HepG2 (cell line): ENCODE measurements around the gene SVIP. TPM values are rescaled to one million over a fixed set of nuclear protein-coding genes. Genes with fewer than 3 reads are reported as not detected.

Experiments used
- ATAC-seq: fragments of 200-7000 bp; cut with Tn5 transposase; 3 replicates; pipeline ENCODE4 v1.9.1; 2020; ENCODE audit warnings: mild to moderate bottlenecking, moderate library complexity
- BruUV-seq: library from RNA; stranded (reverse); fragments of 400-500 nt; replicated peaks from 2 replicates; lab custom pipeline; 2021; lab: Mats Ljungman, UMichigan
- CTCF ChIA-PET: fragments of 300-600 bp; formaldehyde crosslinking; extraction: SDS; loops from one replicate; lab custom pipeline; 2021; ENCODE audit warnings: low total read pairs, inconsistent platforms, low intra/inter-chr PET ratio; lab: Yijun Ruan, JAX
- POLR2A ChIA-PET: fragments of 350-600 bp; sonication (Branson Sonifier 250); formaldehyde crosslinking; loops from one replicate; lab custom pipeline; 2020; ENCODE audit warnings: antibody characterized with exemption, inconsistent platforms; lab: Yijun Ruan, JAX
- DNase-seq: peaks from one replicate; pipeline ENCODE4 v3.0.0-alpha.2; 2015; ENCODE audit warnings: low spot score
- FAIRE-seq: peaks from 3 replicates; lab custom pipeline; 2011; peaks lifted over from hg19 to GRCh38; lab: Jason Lieb, UNC
- H2AFZ ChIP-seq: one replicate; pipeline ENCODE4 v1.6.1; 2011; ENCODE audit warnings: low read length, inconsistent platforms
- H3K27ac ChIP-seq: fragments of 300-600 bp; 3 replicates; pipeline ENCODE4 v1.8.0; 2011; ENCODE audit warnings: mixed run types, mild to moderate bottlenecking, mixed read lengths, low read length, inconsistent platforms; ENCODE audit not compliant: insufficient read depth; ENCODE audit errors: extremely low read length
- H3K27me3 ChIP-seq, 2 experiments: fragments of 200-600 bp in 1 of 2; 2 replicates in 1 of 2; 3 replicates in 1 of 2; pipeline versions ENCODE4 v1.6.0 to v1.8.0; 2011; ENCODE audit warnings: low read length in 2 of 2, mild to moderate bottlenecking in 2 of 2, moderate library complexity in 2 of 2, inconsistent platforms in 1 of 2; ENCODE audit not compliant: insufficient read depth in 2 of 2, control insufficient read depth in 1 of 2
- H3K36me3 ChIP-seq, 2 experiments: fragments of 200-600 bp in 1 of 2; replicated peaks in 1 of 2; 2 replicates in 1 of 2; 3 replicates in 1 of 2; pipeline versions ENCODE4 v1.5.1 to v1.8.0; 2011; ENCODE audit warnings: low read length in 2 of 2, inconsistent platforms in 1 of 2; ENCODE audit not compliant: insufficient read depth in 2 of 2, control insufficient read depth in 1 of 2
- H3K4me1 ChIP-seq: 2 replicates; pipeline ENCODE4 v1.5.1; 2012; ENCODE audit warnings: low read length, inconsistent platforms; ENCODE audit not compliant: insufficient read depth
- H3K4me2 ChIP-seq: 2 replicates; pipeline ENCODE4 v1.6.0; 2011; ENCODE audit warnings: low read depth, low read length, inconsistent platforms
- H3K4me3 ChIP-seq, 3 experiments: fragments of 200-600 bp in 1 of 3; sonication (generic), shearing (Covaris generic) in 1 of 3; replicated peaks in 1 of 3; 2 replicates each; pipeline ENCODE4 v1.5.1; 2011 to 2016; ENCODE audit warnings: low read length in 3 of 3, inconsistent platforms in 2 of 3, low read depth in 2 of 3, mild to moderate bottlenecking in 2 of 3, control low read depth in 1 of 3, mixed read lengths in 1 of 3; ENCODE audit not compliant: insufficient read depth in 1 of 3
- H3K79me2 ChIP-seq: one replicate; pipeline ENCODE4 v1.6.1; 2011; ENCODE audit warnings: low read length, inconsistent platforms; ENCODE audit not compliant: insufficient read depth
- H3K9ac ChIP-seq: 2 replicates; pipeline ENCODE4 v1.6.0; 2011; ENCODE audit warnings: mild to moderate bottlenecking, low read depth, low read length, inconsistent platforms; ENCODE audit not compliant: insufficient read depth
- H3K9me3 ChIP-seq: 2 replicates; pipeline ENCODE4 v1.5.1; 2012; ENCODE audit warnings: mild to moderate bottlenecking, low read length
- H4K20me1 ChIP-seq: 2 replicates; pipeline ENCODE4 v1.6.0; 2011; ENCODE audit warnings: inconsistent platforms, mild to moderate bottlenecking, low read length, moderate library complexity; ENCODE audit not compliant: insufficient read depth
- MYNN ChIP-seq: sonication (generic); formaldehyde crosslinking; IDR thresholded peaks from 2 replicates; pipeline ENCODE4 v1.4.0; 2020; ENCODE audit warnings: mild to moderate bottlenecking, low read depth, missing genetic modification reagents
- TCF7 ChIP-seq: sonication (generic); IDR thresholded peaks from 2 replicates; pipeline ENCODE4 v1.6.1; 2016; ENCODE audit warnings: antibody characterized with exemption, low read depth
- ZBTB34 ChIP-seq: sonication (generic); formaldehyde crosslinking; IDR thresholded peaks from 2 replicates; pipeline ENCODE4 v1.8.0; 2022; ENCODE audit warnings: mild to moderate bottlenecking, missing genetic modification reagents
- WGBS: methylation state at CpG from one replicate; pipeline ENCODE4 v1.1.6; 2017; ENCODE audit warnings: low lambda C conversion rate; 5-methylcytosine and 5-hydroxymethylcytosine counted together
- in situ Hi-C: cut with HindIII; loops from 2 replicates; pipeline ENCODE4 v1.10.0; 2017; ENCODE audit warnings: low pct_unique_long_range_greater_than_20kb; ENCODE audit not compliant: extremely low pct_ligation_motif_present
- intact Hi-C: fragments of 100-400 bp; cut with micrococcal nuclease; formaldehyde crosslinking; loops from one replicate; pipeline ENCODE4 v1.10.0; 2022; ENCODE audit not compliant: unreplicated experiment
- polyA plus RNA-seq, 8 experiments: library from polyadenylated mRNA; depleted of rRNA in 3 of 8; stranded (reverse) in 7 of 8; unstranded in 1 of 8; fragments of >200 nt; fragmentation: Illumina TruSeq in 4 of 8; extraction: Trizol in 4 of 8; gene quantifications; 2 replicates each; pipeline versions ENCODE4 v1.2.1 to v1.2.3, GENCODE V29; 2011 to 2016; ENCODE audit warnings: low read depth in 4 of 8, missing spikeins in 1 of 8, mixed read lengths in 1 of 8; ENCODE audit not compliant: insufficient read depth in 1 of 8
- total RNA-seq, 5 experiments: library from RNA; depleted of rRNA; stranded (reverse); fragments of >200 nt; fragmentation: Illumina TruSeq; extraction: Trizol; gene quantifications; 2 replicates each; pipeline ENCODE4 v1.2.3, GENCODE V29; 2016; ENCODE audit warnings: low read depth in 1 of 5

The SVIP gene
- total and polyA plus RNA-seq, 2 of the 13 experiments (the other 11 are each of a cell fraction or from before 2014, with no cell fraction given) = 6.3 to 27.2 TPM

- POLR2A ChIA-PET = no interaction called here
- no TSS peak for BruUV-seq
- in situ Hi-C loops (no loop called here), intact Hi-C loops (no loop called here)
- no peak for FAIRE-seq
- H3K79me2 ChIP-seq = no peaks in the 10 kb centered on the region
- H3K36me3 ChIP-seq = peaks cover 0 to 18% of the 10 kb centered on the region in 2 experiments; a peak in 1 of 5 replicates
- no peak overlapping the region for H3K9ac ChIP-seq
- ATAC-seq = no peak
- DNase-seq = no peak
- WGBS = 89% methylated on average over 2 of the region's 2 CpGs
- no peaks in the 10 kb centered on the region for H4K20me1 ChIP-seq
- CTCF ChIA-PET = no interaction called here
- H2AFZ ChIP-seq = no peak overlapping the region
- no peak overlapping the region for H3K4me3 ChIP-seq
- H3K4me1 ChIP-seq = peaks cover under 1% of the 10 kb centered on the region
- peaks cover 5% of the 10 kb centered on the region for H3K9me3 ChIP-seq
- no peak for TF ChIP-seq ZBTB34
- no peak for TF ChIP-seq TCF7
- no peak overlapping the region for H3K27ac ChIP-seq
- no peak overlapping the region for H3K4me2 ChIP-seq
- no peaks in the 10 kb centered on the region for H3K27me3 ChIP-seq
Measured at GRCh38 chr11:22807855-22808570, 21.6 kb downstream of the SVIP start.

- no peak for ATAC-seq
- CTCF ChIA-PET = no interaction called here
Measured at GRCh38 chr11:22807391-22807790, 22.2 kb downstream of the SVIP start.

More at GRCh38 chr11:22807391-22807790, 22.2 kb downstream of the SVIP start:
- in situ Hi-C loops (no loop called here), intact Hi-C loops (no loop called here)
- BruUV-seq = no TSS peak
- TF ChIP-seq MYNN (CRISPR knock-in tag) = no peak
- no peak overlapping the region for H3K27ac ChIP-seq
- no peaks in the 10 kb centered on the region for H4K20me1 ChIP-seq
- no peak overlapping the region for H3K4me2 ChIP-seq
- POLR2A ChIA-PET = no interaction called here
- H3K9me3 ChIP-seq = peaks cover 5% of the 10 kb centered on the region
- H3K79me2 ChIP-seq = no peaks in the 10 kb centered on the region
- no peak overlapping the region for H3K4me3 ChIP-seq
- DNase-seq (no peak), FAIRE-seq (no peak)
- peaks cover 0 to 12% of the 10 kb centered on the region in 2 experiments; a peak in 1 of 5 replicates for H3K36me3 ChIP-seq
- H2AFZ ChIP-seq = no peak overlapping the region
- 93% methylated on average over 2 of the region's 2 CpGs for WGBS
- no peaks in the 10 kb centered on the region for H3K27me3 ChIP-seq
- H3K9ac ChIP-seq = no peak overlapping the region
- peaks cover 7% of the 10 kb centered on the region for H3K4me1 ChIP-seq
